ENCODE results near the gene SPAG7.

GRCh38 chr17:4972322-4972721 is 4.7 kb upstream of the SPAG7 start:
- TF ChIP-seq ATF6 (CRISPR knock-in tag; IDR thresholded peaks at IDR 0.05) (no peak), ATF2 (CRISPR knock-in tag; IDR thresholded peaks at IDR 0.05; ENCODE audit: borderline replicate concordance, low read depth) (no peak), FOXP4 (CRISPR knock-in tag; IDR thresholded peaks at IDR 0.05) (no peak)
